PC-9 (cell line): ENCODE measurements around the gene IFT57. TPM values are rescaled to one million over a fixed set of nuclear protein-coding genes. Genes with fewer than 3 reads are reported as not detected.
A peak's percentile ranks its signal among the peaks of the same experiment; 100 is the strongest.

Experiments used
- BruUV-seq: library from RNA; stranded (reverse); fragments of 400-500 nt; replicated peaks from 2 replicates; lab custom pipeline; 2021; lab: Mats Ljungman, UMichigan
- CTCF ChIA-PET: fragments of 300-600 bp; sonication (Branson Sonifier 250); formaldehyde crosslinking; loops from one replicate; lab custom pipeline; 2022; ENCODE audit warnings: antibody characterized with exemption; lab: Charles Lee
- POLR2A ChIA-PET: fragments of 300-600 bp; sonication (Branson Sonifier 250); formaldehyde crosslinking; loops from one replicate; lab custom pipeline; 2022; ENCODE audit warnings: antibody characterized with exemption; ENCODE audit not compliant: unreplicated experiment; lab: Charles Lee
- DNase-seq, 2 experiments: peaks; one replicate each; pipeline versions ENCODE4 v3.0.0 to v3.0.0-alpha.2; 2015 to 2022; ENCODE audit warnings: mixed read lengths in 1 of 2
- H2AFZ ChIP-seq: fragments of 200-600 bp; sonication (generic); 2 replicates; pipeline ENCODE4 v1.8.1; 2017; ENCODE audit warnings: antibody characterized with exemption
- H3F3A ChIP-seq: fragments of 200-600 bp; sonication (generic); 2 replicates; pipeline ENCODE4 v1.8.1; 2017; ENCODE audit warnings: antibody characterized with exemption, mild to moderate bottlenecking, low read depth; ENCODE audit not compliant: insufficient read depth
- H3K27ac ChIP-seq: fragments of 200-600 bp; sonication (generic); 2 replicates; pipeline ENCODE4 v1.6.1; 2016; ENCODE audit warnings: mixed run types
- H3K27me3 ChIP-seq: fragments of 200-600 bp; sonication (generic); 2 replicates; pipeline ENCODE4 v1.6.1; 2016; ENCODE audit warnings: low read depth, mixed run types; ENCODE audit not compliant: insufficient read depth
- H3K36me3 ChIP-seq: fragments of 200-600 bp; sonication (generic); 2 replicates; pipeline ENCODE4 v1.6.1; 2016; ENCODE audit warnings: low read depth, mixed run types
- H3K4me1 ChIP-seq: fragments of 200-600 bp; sonication (generic); replicated peaks from 2 replicates; pipeline ENCODE4 v1.6.1; 2016; ENCODE audit warnings: mixed run types; ENCODE audit not compliant: insufficient read depth
- H3K4me2 ChIP-seq: fragments of 200-600 bp; sonication (generic); 2 replicates; pipeline ENCODE4 v1.6.1; 2017; ENCODE audit warnings: mixed run types
- H3K4me3 ChIP-seq: fragments of 200-600 bp; sonication (generic); 2 replicates; pipeline ENCODE4 v1.6.1; 2016; ENCODE audit warnings: mixed run types
- H3K79me2 ChIP-seq: fragments of 200-600 bp; sonication (generic); 2 replicates; pipeline ENCODE4 v1.6.1; 2017; ENCODE audit warnings: low read depth, mixed run types
- H3K9me2 ChIP-seq: fragments of 200-600 bp; sonication (generic); 2 replicates; pipeline ENCODE4 v1.8.1; 2017; ENCODE audit warnings: mild to moderate bottlenecking; ENCODE audit not compliant: insufficient read depth
- H3K9me3 ChIP-seq: fragments of 200-600 bp; sonication (generic); 2 replicates; pipeline ENCODE4 v1.8.1; 2016; ENCODE audit warnings: low read depth; ENCODE audit not compliant: insufficient read depth
- H4K20me1 ChIP-seq: fragments of 200-600 bp; sonication (generic); 2 replicates; pipeline ENCODE4 v1.8.1; 2017; ENCODE audit not compliant: insufficient read depth
- CTCF ChIP-seq: fragments of 200-600 bp; sonication (generic); conservative IDR thresholded peaks from 2 replicates; pipeline ENCODE4 v1.6.1; 2017; ENCODE audit warnings: mixed run types, antibody characterized with exemption, mild to moderate bottlenecking, moderate library complexity
- EZH2 ChIP-seq: fragments of 200-600 bp; sonication (generic); IDR thresholded peaks from 2 replicates; pipeline ENCODE4 v1.8.0; 2017; ENCODE audit warnings: antibody characterized with exemption, low read depth
- intact Hi-C: fragments of 100-400 bp; cut with micrococcal nuclease; formaldehyde crosslinking; loops from one replicate; pipeline ENCODE4 v1.10.0; 2022; ENCODE audit not compliant: unreplicated experiment
- total RNA-seq: library from RNA; stranded (reverse); gene quantifications from 2 replicates; pipeline ENCODE4 v1.2.3, GENCODE V29; 2021

Gene IFT57
- total RNA-seq, 1 experiment from 2014 or later, result 55.2 TPM

DNA sequence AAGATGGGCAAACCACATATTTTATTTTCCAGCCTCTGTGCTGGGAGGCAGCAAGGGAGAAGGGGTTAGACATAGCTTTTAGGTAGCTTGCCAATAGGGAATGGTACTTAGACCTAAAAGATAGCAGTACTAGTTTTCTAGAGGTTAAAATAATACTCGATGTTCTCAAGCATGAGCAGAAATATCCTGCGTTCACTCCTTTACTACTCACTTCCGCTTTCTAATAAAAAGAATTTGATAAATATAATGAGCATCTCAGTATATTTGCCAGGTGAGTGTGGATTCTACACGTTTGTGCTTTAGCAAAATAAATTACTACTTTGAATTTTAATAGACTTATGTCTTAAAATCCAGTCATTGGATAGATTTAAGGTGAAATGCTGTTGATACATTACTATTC lies 92.0 kb downstream of the IFT57 start:
- Histone ChIP-seq H3K9me3 (0 out of 2 replicates have a peak, but pooled peaks cover 2% of the 10 kb centered on the region), H3K36me3 (no peaks in the 10 kb centered on the region), H3K79me2 (no peaks in the 10 kb centered on the region), H3K4me1 (peaks cover 46% of the 10 kb centered on the region), H3F3A (peaks cover 39% of the 10 kb centered on the region), H4K20me1 (no peaks in the 10 kb centered on the region), H2AFZ (no peak overlapping the region), H3K4me3 (no peak overlapping the region), H3K4me2 (peak overlapping the region; percentile 72; the same call in 1 of the 2 replicates), H3K9me2 (no peaks in the 10 kb centered on the region), H3K27ac (peak overlapping the region; percentile 84; the same call in 1 of the 2 replicates), H3K27me3 (no peaks in the 10 kb centered on the region)
- intact Hi-C loops, result loop anchor here (5.0 kb wide), 1 partner anchor 78 kb away; no protein-coding TSS in a partner anchor
- POLR2A ChIA-PET, result no interaction called here
- BruUV-seq, result no TSS peak
- CTCF ChIA-PET, result interaction anchor here (1.3 kb wide), 1 partner anchor 24 kb away, joined by 5 read pairs; no protein-coding TSS in a partner anchor
- TF ChIP-seq CTCF (no peak), EZH2 (no peak)
- no peak for DNase-seq

- Histone ChIP-seq H2AFZ (no peak overlapping the region), H3K27ac (no peak overlapping the region)
Measured at GRCh38 chr3:108127301-108127988, 94.8 kb downstream of the IFT57 start.

GRCh38 chr3:108126348-108126747 lies 95.9 kb downstream of the IFT57 start:
- Histone ChIP-seq H3F3A (peaks cover 13% of the 10 kb centered on the region), H3K4me3 (no peak overlapping the region), H3K9me3 (no peaks in the 10 kb centered on the region), H3K36me3 (no peaks in the 10 kb centered on the region), H3K4me1 (peaks cover 15% of the 10 kb centered on the region), H3K9me2 (0 out of 2 replicates have a peak, but pooled peaks cover 3% of the 10 kb centered on the region), H3K4me2 (no peak overlapping the region), H3K27me3 (no peaks in the 10 kb centered on the region), H4K20me1 (no peaks in the 10 kb centered on the region), H3K27ac (no peak overlapping the region), H3K79me2 (no peaks in the 10 kb centered on the region), H2AFZ (no peak overlapping the region)
- DNase-seq, result no peak
- ChIA-PET CTCF (no interaction called here), POLR2A (no interaction called here)
- intact Hi-C loops, result no loop called here
- TF ChIP-seq CTCF, result no peak
- no peak for TF ChIP-seq EZH2
- BruUV-seq, result no TSS peak

More at GRCh38 chr3:108127301-108127988, 94.8 kb downstream of the IFT57 start:
- Histone ChIP-seq H3K9me2 (0 out of 2 replicates have a peak, but pooled peaks cover 3% of the 10 kb centered on the region), H4K20me1 (no peaks in the 10 kb centered on the region), H3F3A (peaks cover 24% of the 10 kb centered on the region), H3K4me2 (no peak overlapping the region), H3K27me3 (no peaks in the 10 kb centered on the region), H3K9me3 (no peaks in the 10 kb centered on the region), H3K36me3 (no peaks in the 10 kb centered on the region), H3K4me3 (no peak overlapping the region), H3K79me2 (no peaks in the 10 kb centered on the region), H3K4me1 (peaks cover 26% of the 10 kb centered on the region)
- intact Hi-C loops, result no loop called here
- TF ChIP-seq CTCF (no peak), EZH2 (no peak)
- CTCF ChIA-PET, result no interaction called here
- BruUV-seq, result no TSS peak
- POLR2A ChIA-PET, result no interaction called here
- no peak for DNase-seq
